SK-N-MC (cell line): Measurements from ENCODE around the gene DUS1L.
A peak's percentile ranks its signal among the peaks of the same experiment; 100 is the strongest.

Experiments
- DNase-seq: peaks from one replicate; pipeline ENCODE4 v3.0.0-alpha.2; 2011; ENCODE audit warnings: low read depth, low spot score
- H3K27ac ChIP-seq: fragments of 200-600 bp; sonication (generic); 2 replicates; pipeline ENCODE4 v1.5.1; 2016; ENCODE audit warnings: mixed run types
- H3K36me3 ChIP-seq: fragments of 200-600 bp; sonication (generic); 2 replicates; pipeline ENCODE4 v1.6.1; 2017; ENCODE audit warnings: antibody characterized with exemption, low read length, mixed read lengths; ENCODE audit not compliant: insufficient read depth
- H3K4me3 ChIP-seq: fragments of 200-600 bp; sonication (generic); 2 replicates; pipeline ENCODE4 v1.5.1; 2016
- H3K9ac ChIP-seq: fragments of 200-600 bp; sonication (generic); 2 replicates; pipeline ENCODE4 v1.8.0; 2017; ENCODE audit warnings: mixed run types, mixed read lengths; ENCODE audit not compliant: insufficient read length
- H3K9me3 ChIP-seq: fragments of 200-600 bp; sonication (generic); 2 replicates; pipeline ENCODE4 v1.6.1; 2017; ENCODE audit warnings: low read depth, mild to moderate bottlenecking, antibody characterized with exemption, low read length, moderate library complexity, mixed read lengths
- EZH2 ChIP-seq: fragments of 200-600 bp; sonication (generic); IDR thresholded peaks from one replicate; pipeline ENCODE4 v1.6.1; 2017; ENCODE audit warnings: antibody characterized with exemption
- FOXP2 ChIP-seq: optimal IDR thresholded peaks from 2 replicates; pipeline ENCODE3; 2011; ENCODE audit warnings: mild to moderate bottlenecking, moderate library complexity; ENCODE audit not compliant: insufficient read depth; ENCODE audit errors: extremely low read length, control extremely low read depth
- POLR2AphosphoS5 ChIP-seq: IDR thresholded peaks from 2 replicates; pipeline ENCODE4 v1.6.1; 2012; ENCODE audit warnings: mild to moderate bottlenecking, low read depth, low read length, borderline replicate concordance

DUS1L gene

GRCh38 chr17:82065638-82066303 is at the start of gene DUS1L:
Gene DUS1L (minus strand): TSS chr17:82065804. CDS start chr17:82065059, 745 bp downstream.
- Histone ChIP-seq H3K4me3 (peak within 1 kb of the TSS; percentile 90), H3K9me3 (no peaks in the 10 kb centered on the region), H3K9ac (peak within 1 kb of the TSS; percentile 96), H3K27ac (peak within 1 kb of the TSS; percentile 86), H3K36me3 (peaks cover 12% of the 10 kb centered on the region; the same call in 1 of the 2 replicates)
- DNase-seq, result no peak
- no peak for TF ChIP-seq FOXP2
- 0 out of 2 replicates have a peak, but pooled peaks have one; percentile 13 for TF ChIP-seq POLR2AphosphoS5

- Histone ChIP-seq H3K4me3 (no peak overlapping the region), H3K9ac (no peak overlapping the region), H3K36me3 (no peaks in the 10 kb centered on the region; the same call in 1 of the 2 replicates), H3K27ac (no peak overlapping the region), H3K9me3 (no peaks in the 10 kb centered on the region)
- DNase-seq, result no peak
- TF ChIP-seq FOXP2, result no peak
- TF ChIP-seq POLR2AphosphoS5, result no peak
- no peak for TF ChIP-seq EZH2
Observed at GRCh38 chr17:82114872-82115271, 49.3 kb upstream of the DUS1L start.

GRCh38 chr17:82114447-82114846 is 48.8 kb upstream of the DUS1L start:
- no peak overlapping the region for H3K27ac ChIP-seq
- H3K9me3 ChIP-seq, result no peaks in the 10 kb centered on the region
- DNase-seq, result no peak
- no peak overlapping the region for H3K9ac ChIP-seq
- TF ChIP-seq FOXP2 (no peak), POLR2AphosphoS5 (no peak), EZH2 (no peak)
- H3K36me3 ChIP-seq, result no peaks in the 10 kb centered on the region; the same call in 1 of the 2 replicates
- no peak overlapping the region for H3K4me3 ChIP-seq

GRCh38 chr17:82113941-82114340 is 48.3 kb upstream of the DUS1L start:
- Histone ChIP-seq H3K36me3 (no peaks in the 10 kb centered on the region; the same call in 1 of the 2 replicates), H3K9me3 (no peaks in the 10 kb centered on the region), H3K9ac (no peak overlapping the region), H3K4me3 (no peak overlapping the region), H3K27ac (no peak overlapping the region)
- no peak for DNase-seq
- TF ChIP-seq EZH2 (no peak), FOXP2 (no peak), POLR2AphosphoS5 (no peak)

DNA sequence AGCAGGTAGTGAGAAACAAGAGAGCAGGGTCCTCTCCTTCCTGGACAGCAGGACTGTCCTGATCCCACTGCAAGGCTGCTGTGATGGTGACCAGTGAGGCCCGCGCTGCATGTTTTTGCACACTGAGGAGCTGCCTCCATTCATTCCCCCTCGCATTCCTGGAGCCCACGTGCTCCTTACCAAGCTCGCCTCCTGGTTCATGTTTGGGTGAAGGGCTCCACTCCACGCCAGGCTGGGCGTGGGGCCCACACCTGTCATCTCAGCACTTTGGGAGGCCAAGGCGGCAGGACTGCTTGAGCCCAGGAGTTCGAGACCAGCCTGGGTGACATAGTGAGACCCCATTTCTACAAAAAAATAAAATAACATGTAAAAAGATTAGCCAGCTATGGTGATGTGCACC is 47.8 kb upstream of the DUS1L start:
- Histone ChIP-seq H3K27ac (no peak overlapping the region), H3K4me3 (no peak overlapping the region), H3K9me3 (no peaks in the 10 kb centered on the region), H3K36me3 (no peaks in the 10 kb centered on the region; the same call in 1 of the 2 replicates), H3K9ac (no peak overlapping the region)
- no peak for DNase-seq
- TF ChIP-seq POLR2AphosphoS5, result no peak
- TF ChIP-seq FOXP2, result no peak
- TF ChIP-seq EZH2, result no peak

- DNase-seq, result no peak
- no peak overlapping the region for H3K4me3 ChIP-seq
- TF ChIP-seq EZH2 (no peak), POLR2AphosphoS5 (no peak), FOXP2 (no peak)
- H3K27ac ChIP-seq, result no peak overlapping the region
- no peaks in the 10 kb centered on the region; the same call in 1 of the 2 replicates for H3K36me3 ChIP-seq
- no peak overlapping the region for H3K9ac ChIP-seq
- H3K9me3 ChIP-seq, result no peaks in the 10 kb centered on the region
Observed at GRCh38 chr17:82112914-82113311, 47.3 kb upstream of the DUS1L start.

GRCh38 chr17:82112181-82112913 is 46.7 kb upstream of the DUS1L start:
- H3K27ac ChIP-seq, result no peak overlapping the region

GRCh38 chr17:82110298-82110697 is 44.7 kb upstream of the DUS1L start:
- no peaks in the 10 kb centered on the region; the same call in 1 of the 2 replicates for H3K36me3 ChIP-seq
- H3K27ac ChIP-seq, result peak overlapping the region; percentile 5; the same call in 1 of the 2 replicates
- TF ChIP-seq EZH2 (no peak), FOXP2 (no peak), POLR2AphosphoS5 (no peak)
- H3K9me3 ChIP-seq, result no peaks in the 10 kb centered on the region
- H3K4me3 ChIP-seq, result no peak overlapping the region
- no peak overlapping the region for H3K9ac ChIP-seq
- no peak for DNase-seq

More at GRCh38 chr17:82112181-82112913, 46.7 kb upstream of the DUS1L start:
- DNase-seq, result no peak
- H3K4me3 ChIP-seq, result no peak overlapping the region
- no peaks in the 10 kb centered on the region; the same call in 1 of the 2 replicates for H3K36me3 ChIP-seq
- H3K9me3 ChIP-seq, result no peaks in the 10 kb centered on the region
- TF ChIP-seq EZH2, result no peak
- no peak for TF ChIP-seq FOXP2
- TF ChIP-seq POLR2AphosphoS5, result no peak
- no peak overlapping the region for H3K9ac ChIP-seq
